ENCODE results near the gene DNAJB13. TPM values are rescaled to one million over a fixed set of nuclear protein-coding genes. Genes with fewer than 3 reads are reported as not detected.

DNAJB13 gene
- total and polyA plus RNA-seq, 2 of the 4 experiments (the other 2 are of a cell fraction), result 0.18 to 0.48 TPM

- no TSS peak for BruUV-seq (replicated peaks)
- Histone ChIP-seq H3K36me3 (ENCODE audit: control insufficient read depth, insufficient read depth, low read length) (no peaks in the 10 kb centered on the region), H3K9me1 (ENCODE audit: insufficient read depth, low read length) (peaks cover 7% of the 10 kb centered on the region; the same call in 1 of the 2 replicates), H4K91ac (ENCODE audit: insufficient read depth, low read depth, low read length) (no peak overlapping the region), H3K4me1 (ENCODE audit: control insufficient read depth, insufficient read depth, low read length) (no peaks in the 10 kb centered on the region), H2BK15ac (ENCODE audit: low read depth, low read length) (no peak overlapping the region), H2AK5ac (ENCODE audit: low read depth, low read length) (no peak overlapping the region), H4K5ac (ENCODE audit: low read depth, low read length) (no peak overlapping the region), H3K23ac (ENCODE audit: low read depth, low read length) (no peak overlapping the region), H2BK120ac (ENCODE audit: low read depth, low read length) (no peak overlapping the region), H3K9me3 (ENCODE audit: control insufficient read depth, insufficient read depth, low read length) (no peaks in the 10 kb centered on the region), H3K79me1 (ENCODE audit: low read depth in 1 of 2, low read length in 2 of 2) (0 out of 4 replicates have a peak, but pooled peaks cover 0 to 4% of the 10 kb centered on the region in 2 experiments), H3K27me3 (ENCODE audit: control insufficient read depth, insufficient read depth, low read length) (no peaks in the 10 kb centered on the region), H3K4ac (ENCODE audit: low read depth, low read length) (no peak overlapping the region), H3K9ac (ENCODE audit: low read depth, low read length) (no peak overlapping the region), H2AFZ (replicated peaks; ENCODE audit: low read length, poor library complexity) (no peak overlapping the region), H3K56ac (ENCODE audit: extremely low read depth, insufficient read depth, low read length) (no peak overlapping the region), H2BK20ac (ENCODE audit: low read depth, low read length) (no peak overlapping the region), H4K8ac (ENCODE audit: low read depth in 2 of 2, low read length in 2 of 2) (no peak overlapping the region), H4K20me1 (ENCODE audit: insufficient read depth, low read length) (no peaks in the 10 kb centered on the region), H3K4me3 (ENCODE audit: insufficient read depth, low read depth, low read length) (no peak overlapping the region), H3K18ac (ENCODE audit: low read depth, low read length) (no peak overlapping the region), H3K27ac (ENCODE audit: insufficient read depth, low read length) (no peak overlapping the region), H3K14ac (replicated peaks; ENCODE audit: low read depth, low read length) (no peak overlapping the region), H2AK9ac (replicated peaks; ENCODE audit: low read depth, low read length, poor library complexity) (no peak overlapping the region), H3K4me2 (ENCODE audit: low read depth, low read length) (no peak overlapping the region), H2BK5ac (ENCODE audit: low read depth, low read length, poor library complexity, severe bottlenecking) (no peak overlapping the region)
- dilution Hi-C loops (cut with HindIII; ENCODE audit: low sequenced_read_pairs, unreplicated experiment) (no loop called here), in situ Hi-C loops (cut with MboI; ENCODE audit: low sequenced_read_pairs) (no loop called here), intact Hi-C loops (cut with micrococcal nuclease) (no loop called here)
- TF ChIP-seq CHD1 (IDR thresholded peaks at IDR 0.05; ENCODE audit: low read depth, low read length), result no peak
- TF ChIP-seq NFE2L2 (IDR thresholded peaks at IDR 0.05; ENCODE audit: low read depth, low read length), result no peak
- no peak for TF ChIP-seq SMC3 (IDR thresholded peaks at IDR 0.05; ENCODE audit: low read depth, low read length)
- no peak for TF ChIP-seq RAD21 (IDR thresholded peaks at IDR 0.05; ENCODE audit: low read length)
- no peak for TF ChIP-seq POLR2A (IDR thresholded peaks at IDR 0.05; ENCODE audit: low read depth, low read length)
- no peak for TF ChIP-seq ELK1 (IDR thresholded peaks at IDR 0.05; ENCODE audit: borderline replicate concordance, low read depth, low read length)
- TF ChIP-seq BHLHE40 (IDR thresholded peaks at IDR 0.05; ENCODE audit: low read depth, low read length), result no peak
- no peak for TF ChIP-seq RCOR1 (IDR thresholded peaks at IDR 0.05; ENCODE audit: insufficient replicate concordance, low read length)
- ChIA-PET CTCF (interaction anchor here (0.6 to 0.7 kb wide), 2 partner anchors 26 to 381 kb away, joined by 4 read pairs; partner anchors contain the start of gene DNAJB13), POLR2A (ENCODE audit: unreplicated experiment) (no interaction called here)
- 95% methylated on average over 11 of the region's 14 CpGs; no CpG with 5 or more reads in 1 of the 2 experiments for WGBS, 2 experiments (ENCODE audit: extremely low coverage in 2 of 2, insufficient read length in 1 of 2)
- ATAC-seq (ENCODE audit: low read depth), result no peak
- no peak for DNase-seq
Measured at GRCh38 chr11:73976451-73977151, 25.8 kb downstream of the DNAJB13 start.

Data from IMR-90 (cell line).